ENCODE results near the gene DMRTA2. TPM values are rescaled to one million over a fixed set of nuclear protein-coding genes. Genes with fewer than 3 reads are reported as not detected.

DMRTA2 gene
- total RNA-seq: not detected

GRCh38 chr1:50422946-50423669 is at the start of gene DMRTA2:
Gene DMRTA2, minus strand, starts transcription at chr1:50423443. Its CDS starts 1,907 bp downstream, at chr1:50421536.
- no peak for DNase-seq
- no peaks in the 10 kb centered on the region for H3K9me3 Mint-ChIP-seq
- peak within 1 kb of the TSS; percentile 76 for H3K4me3 Mint-ChIP-seq
- H3K4me1 Mint-ChIP-seq: peaks cover 45% of the 10 kb centered on the region
- peaks cover 85% of the 10 kb centered on the region for H3K27me3 Mint-ChIP-seq
- peaks cover 11% of the 10 kb centered on the region for H3K36me3 Mint-ChIP-seq (ENCODE audit: low read depth)
- ChIA-PET POLR2A (no interaction called here), CTCF (no interaction called here)
- H3K27ac Mint-ChIP-seq: peak within 1 kb of the TSS; percentile 76

- POLR2A ChIA-PET: no interaction called here
- Mint-ChIP-seq H3K36me3 (ENCODE audit: low read depth) (peaks cover 12% of the 10 kb centered on the region), H3K27me3 (no peaks in the 10 kb centered on the region), H3K4me1 (no peaks in the 10 kb centered on the region), H3K27ac (no peak overlapping the region), H3K4me3 (no peak overlapping the region), H3K9me3 (no peaks in the 10 kb centered on the region)
- CTCF ChIA-PET: interaction anchor here (0.7 to 0.9 kb wide), 2 partner anchors 8 to 213 kb away, joined by 3 to 6 read pairs; no protein-coding TSS in a partner anchor
- no peak for DNase-seq
Measured at GRCh38 chr1:50471967-50472366, 48.7 kb upstream of the DMRTA2 start.

DNA sequence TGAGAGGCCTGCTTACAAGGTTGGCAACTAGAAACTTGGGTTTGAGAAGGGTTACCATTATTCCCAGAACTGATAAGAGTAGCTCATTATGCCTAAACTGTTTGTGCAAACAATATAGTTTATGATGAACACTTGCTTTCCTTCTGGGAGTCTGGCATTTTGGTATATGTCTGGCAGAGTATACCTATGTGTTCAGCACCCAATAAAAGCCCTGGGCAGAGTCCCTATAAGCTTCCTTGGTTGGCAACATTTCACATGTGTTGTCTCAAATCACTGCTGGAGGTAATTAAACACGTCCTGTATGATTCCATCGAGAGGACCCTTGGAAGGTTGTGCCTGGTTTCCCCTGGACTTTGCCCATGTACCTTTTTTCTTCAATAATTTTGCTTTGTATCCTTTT is 39.7 kb upstream of the DMRTA2 start:
- Mint-ChIP-seq H3K36me3 (ENCODE audit: low read depth) (no peaks in the 10 kb centered on the region), H3K9me3 (no peaks in the 10 kb centered on the region), H3K27ac (no peak overlapping the region), H3K27me3 (no peaks in the 10 kb centered on the region), H3K4me3 (no peak overlapping the region), H3K4me1 (no peaks in the 10 kb centered on the region)
- ChIA-PET CTCF (no interaction called here), POLR2A (no interaction called here)
- DNase-seq: no peak

DNA sequence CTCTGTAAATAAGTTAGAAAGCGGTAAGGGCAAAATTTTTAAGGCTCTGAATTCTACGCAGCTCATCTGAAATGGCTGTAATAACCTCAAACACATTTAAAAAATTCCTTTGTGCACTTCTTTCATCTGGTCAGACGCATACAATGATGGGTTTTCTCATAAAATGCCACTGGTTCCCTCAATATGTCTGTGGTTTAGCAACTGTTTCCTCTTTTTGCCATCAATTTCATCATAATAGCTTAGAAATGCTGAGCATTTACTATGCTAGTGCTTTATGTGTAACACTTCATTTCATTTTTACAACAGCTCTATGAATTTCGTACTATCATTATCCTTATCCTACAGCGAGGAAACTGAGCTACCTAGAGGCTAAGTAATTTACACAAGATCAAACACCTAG is 35.3 kb upstream of the DMRTA2 start:
- POLR2A ChIA-PET: no interaction called here

GRCh38 chr1:50454911-50455310 is 31.7 kb upstream of the DMRTA2 start:
- Mint-ChIP-seq H3K4me3 (no peak overlapping the region), H3K9me3 (no peaks in the 10 kb centered on the region), H3K36me3 (ENCODE audit: low read depth) (peaks cover 3% of the 10 kb centered on the region), H3K27me3 (no peaks in the 10 kb centered on the region), H3K27ac (no peak overlapping the region), H3K4me1 (peaks cover 14% of the 10 kb centered on the region)
- POLR2A ChIA-PET: no interaction called here
- CTCF ChIA-PET: no interaction called here
- DNase-seq: no peak

More for the DNA sequence above, 35.3 kb upstream of the DMRTA2 start:
- no peak for DNase-seq
- Mint-ChIP-seq H3K36me3 (ENCODE audit: low read depth) (no peaks in the 10 kb centered on the region), H3K9me3 (no peaks in the 10 kb centered on the region), H3K4me1 (no peaks in the 10 kb centered on the region), H3K27ac (no peak overlapping the region), H3K4me3 (no peak overlapping the region), H3K27me3 (no peaks in the 10 kb centered on the region)
- CTCF ChIA-PET: interaction anchor here (1.1 kb wide), 2 partner anchors 16 to 19 kb away, joined by 3 to 6 read pairs; no protein-coding TSS in a partner anchor

GRCh38 chr1:50453266-50453665 is 30.0 kb upstream of the DMRTA2 start:
- Mint-ChIP-seq H3K4me1 (peaks cover 14% of the 10 kb centered on the region), H3K4me3 (no peak overlapping the region), H3K36me3 (ENCODE audit: low read depth) (peaks cover 3% of the 10 kb centered on the region), H3K27me3 (no peaks in the 10 kb centered on the region), H3K27ac (no peak overlapping the region), H3K9me3 (no peaks in the 10 kb centered on the region)
- ChIA-PET POLR2A (no interaction called here), CTCF (no interaction called here)
- no peak for DNase-seq

- no peak overlapping the region for H3K27ac Mint-ChIP-seq
- peaks cover 3% of the 10 kb centered on the region for H3K36me3 Mint-ChIP-seq (ENCODE audit: low read depth)
- H3K4me1 Mint-ChIP-seq: peaks cover 14% of the 10 kb centered on the region
- no peaks in the 10 kb centered on the region for H3K27me3 Mint-ChIP-seq
- H3K9me3 Mint-ChIP-seq: no peaks in the 10 kb centered on the region
- CTCF ChIA-PET: no interaction called here
- POLR2A ChIA-PET: no interaction called here
- H3K4me3 Mint-ChIP-seq: no peak overlapping the region
- no peak for DNase-seq
Measured at GRCh38 chr1:50452700-50453099, 29.5 kb upstream of the DMRTA2 start.

DNA sequence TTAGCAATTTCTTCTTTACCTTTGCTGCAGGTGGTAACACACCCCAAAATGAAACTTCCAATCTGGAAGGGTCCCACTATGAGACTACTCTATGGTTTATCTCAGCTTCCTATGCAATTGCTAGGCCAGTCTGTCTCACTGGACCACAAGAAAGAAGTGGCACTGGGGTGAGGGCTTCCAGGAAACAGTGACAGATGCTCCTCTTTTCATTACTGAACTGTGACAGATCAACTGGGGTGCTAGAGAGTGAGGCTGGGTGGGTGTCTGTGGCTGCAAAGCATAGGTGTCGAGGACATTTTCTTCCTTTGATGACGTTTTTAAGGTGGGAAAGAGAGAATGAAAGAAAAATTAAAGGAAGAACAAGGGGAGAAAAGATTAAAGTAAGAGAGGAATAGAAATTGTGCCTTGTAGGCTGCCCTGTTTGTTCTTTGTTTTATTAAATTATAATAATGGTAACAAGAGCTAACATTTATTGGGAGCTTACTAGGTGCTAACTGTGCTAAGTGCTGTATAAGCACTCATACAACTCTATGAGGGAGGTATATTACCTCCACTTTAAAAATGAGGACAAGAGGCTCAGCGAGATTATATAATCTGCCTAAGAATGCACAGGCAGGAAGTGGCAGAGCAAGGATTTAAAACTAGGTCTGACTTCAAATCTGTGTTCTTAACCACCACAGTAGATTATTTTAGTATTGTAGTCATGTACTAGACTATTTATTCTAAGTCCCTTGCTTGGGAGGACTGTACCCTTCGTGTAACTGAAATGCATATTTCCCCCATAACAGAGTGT is 27.8 kb upstream of the DMRTA2 start:
- no peaks in the 10 kb centered on the region for H3K27me3 Mint-ChIP-seq
- no peaks in the 10 kb centered on the region for H3K9me3 Mint-ChIP-seq
- no peak overlapping the region for H3K4me3 Mint-ChIP-seq
- peaks cover 14% of the 10 kb centered on the region for H3K4me1 Mint-ChIP-seq
- no peak for DNase-seq
- peaks cover 3% of the 10 kb centered on the region for H3K36me3 Mint-ChIP-seq (ENCODE audit: low read depth)
- peak overlapping the region; percentile 66 for H3K27ac Mint-ChIP-seq
- ChIA-PET POLR2A (no interaction called here), CTCF (interaction anchor here (0.8 to 1.0 kb wide), 2 partner anchors 9 to 17 kb away, joined by 3 to 4 read pairs; no protein-coding TSS in a partner anchor)

DNA sequence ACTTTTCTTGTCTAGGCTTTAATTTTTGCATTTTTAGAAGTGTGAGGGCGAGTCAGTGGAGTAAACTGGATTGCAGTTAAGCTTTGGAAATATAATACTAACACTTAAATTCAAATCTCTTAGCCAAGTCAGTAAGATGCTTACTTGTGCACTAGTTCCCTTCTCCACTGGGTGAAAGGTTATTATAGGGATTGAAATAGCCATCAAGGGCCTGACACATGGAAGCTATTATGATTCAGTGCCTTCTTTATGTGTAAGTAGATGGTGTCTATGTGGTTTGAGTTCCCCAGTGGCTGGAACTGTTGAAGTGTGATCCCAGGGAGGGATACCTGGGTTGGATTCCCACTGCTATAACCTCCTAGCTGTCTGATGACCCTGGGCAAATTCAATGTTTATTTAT is 24.7 kb upstream of the DMRTA2 start:
- ChIA-PET POLR2A (no interaction called here), CTCF (interaction anchor here (1.1 kb wide), 1 partner anchor 9 kb away, joined by 5 read pairs; no protein-coding TSS in a partner anchor)
- Mint-ChIP-seq H3K27ac (no peak overlapping the region), H3K27me3 (no peaks in the 10 kb centered on the region), H3K9me3 (no peaks in the 10 kb centered on the region), H3K4me1 (peaks cover 14% of the 10 kb centered on the region), H3K36me3 (ENCODE audit: low read depth) (peaks cover 3% of the 10 kb centered on the region), H3K4me3 (no peak overlapping the region)
- DNase-seq: no peak

DNA sequence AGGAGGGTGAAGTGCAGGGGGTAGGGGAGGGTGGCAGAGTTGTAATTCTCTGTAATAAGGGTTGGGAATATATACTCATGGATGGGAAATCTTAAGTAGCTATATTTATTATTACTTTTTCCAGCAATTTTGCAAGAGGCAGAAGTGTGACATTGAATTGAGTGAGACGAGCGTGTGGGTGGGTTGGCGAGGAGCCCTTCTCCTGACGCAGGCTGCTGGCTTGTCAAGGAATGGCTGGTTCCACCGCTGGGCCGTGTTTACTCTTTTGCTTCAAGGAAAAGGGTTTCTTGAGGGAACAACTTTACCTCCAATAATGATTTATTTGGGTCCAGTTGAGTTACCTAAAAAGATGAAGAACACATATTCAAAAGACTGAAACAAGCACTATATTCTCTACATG is 17.9 kb upstream of the DMRTA2 start:
- Mint-ChIP-seq H3K27me3 (no peaks in the 10 kb centered on the region), H3K4me3 (no peak overlapping the region), H3K4me1 (no peaks in the 10 kb centered on the region), H3K27ac (no peak overlapping the region), H3K36me3 (ENCODE audit: low read depth) (peaks cover 24% of the 10 kb centered on the region), H3K9me3 (no peaks in the 10 kb centered on the region)
- ChIA-PET CTCF (no interaction called here), POLR2A (no interaction called here)
- no peak for DNase-seq

- peaks cover 24% of the 10 kb centered on the region for H3K36me3 Mint-ChIP-seq (ENCODE audit: low read depth)
- no peaks in the 10 kb centered on the region for H3K27me3 Mint-ChIP-seq
- H3K9me3 Mint-ChIP-seq: no peaks in the 10 kb centered on the region
- DNase-seq: no peak
- no peak overlapping the region for H3K27ac Mint-ChIP-seq
- no peak overlapping the region for H3K4me3 Mint-ChIP-seq
- ChIA-PET POLR2A (no interaction called here), CTCF (interaction anchor here (1.0 kb wide), 1 partner anchor 19 kb away, joined by 6 read pairs; no protein-coding TSS in a partner anchor)
- no peaks in the 10 kb centered on the region for H3K4me1 Mint-ChIP-seq
Measured at GRCh38 chr1:50438945-50439344, 15.7 kb upstream of the DMRTA2 start.

GRCh38 chr1:50436489-50436888 is 13.2 kb upstream of the DMRTA2 start:
- H3K4me1 Mint-ChIP-seq: no peaks in the 10 kb centered on the region
- POLR2A ChIA-PET: no interaction called here
- CTCF ChIA-PET: no interaction called here
- no peak overlapping the region for H3K27ac Mint-ChIP-seq
- peaks cover 22% of the 10 kb centered on the region for H3K36me3 Mint-ChIP-seq (ENCODE audit: low read depth)
- DNase-seq: no peak
- no peak overlapping the region for H3K4me3 Mint-ChIP-seq
- H3K9me3 Mint-ChIP-seq: no peaks in the 10 kb centered on the region
- H3K27me3 Mint-ChIP-seq: peaks cover 14% of the 10 kb centered on the region

DNA sequence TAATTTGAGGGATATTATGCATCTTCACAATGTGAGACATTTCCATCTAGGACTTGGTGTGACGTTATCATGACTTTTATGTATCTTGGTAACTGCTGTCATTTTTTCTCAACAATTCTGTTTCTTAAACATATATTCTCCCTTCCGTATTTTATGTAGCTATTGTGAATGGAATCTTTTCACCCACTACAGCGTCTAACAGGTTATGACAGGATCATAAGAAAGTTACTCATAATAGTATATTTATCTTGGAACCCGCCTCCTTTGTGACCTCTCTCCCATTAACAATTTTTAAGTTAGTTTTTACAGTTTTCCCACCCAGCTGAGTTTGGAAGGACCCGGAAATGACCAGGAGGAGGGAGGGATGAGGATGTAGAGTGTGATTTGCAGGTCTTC is 6.8 kb upstream of the DMRTA2 start:
- no peak overlapping the region for H3K27ac Mint-ChIP-seq
- no peaks in the 10 kb centered on the region for H3K9me3 Mint-ChIP-seq
- POLR2A ChIA-PET: no interaction called here
- CTCF ChIA-PET: no interaction called here
- no peak overlapping the region for H3K4me3 Mint-ChIP-seq
- H3K4me1 Mint-ChIP-seq: peaks cover 12% of the 10 kb centered on the region
- H3K27me3 Mint-ChIP-seq: peaks cover 76% of the 10 kb centered on the region
- no peak for DNase-seq
- peaks cover 2% of the 10 kb centered on the region for H3K36me3 Mint-ChIP-seq (ENCODE audit: low read depth)

Data from activated CD4-positive, alpha-beta T cell treated with anti-CD3 and anti-CD28 coated beads, Interleukin-2, amount 10 ng/mL, durations not matched to agents 7 days and 5 days (primary cell).